Nucleus accumbens (tissue), 56 donors: ENCODE measurements around the gene MGME1.
"Not testable (repeated sequence)": the region's sequence is repeated elsewhere in the genome, so short reads cannot be mapped to it uniquely, and the experiment has no call there.

Experiments used
- DNase-seq, 56 donors: peaks; one replicate each; lab custom pipeline; 2025; lab: John Stamatoyannopoulos, UW

Gene MGME1

DNA sequence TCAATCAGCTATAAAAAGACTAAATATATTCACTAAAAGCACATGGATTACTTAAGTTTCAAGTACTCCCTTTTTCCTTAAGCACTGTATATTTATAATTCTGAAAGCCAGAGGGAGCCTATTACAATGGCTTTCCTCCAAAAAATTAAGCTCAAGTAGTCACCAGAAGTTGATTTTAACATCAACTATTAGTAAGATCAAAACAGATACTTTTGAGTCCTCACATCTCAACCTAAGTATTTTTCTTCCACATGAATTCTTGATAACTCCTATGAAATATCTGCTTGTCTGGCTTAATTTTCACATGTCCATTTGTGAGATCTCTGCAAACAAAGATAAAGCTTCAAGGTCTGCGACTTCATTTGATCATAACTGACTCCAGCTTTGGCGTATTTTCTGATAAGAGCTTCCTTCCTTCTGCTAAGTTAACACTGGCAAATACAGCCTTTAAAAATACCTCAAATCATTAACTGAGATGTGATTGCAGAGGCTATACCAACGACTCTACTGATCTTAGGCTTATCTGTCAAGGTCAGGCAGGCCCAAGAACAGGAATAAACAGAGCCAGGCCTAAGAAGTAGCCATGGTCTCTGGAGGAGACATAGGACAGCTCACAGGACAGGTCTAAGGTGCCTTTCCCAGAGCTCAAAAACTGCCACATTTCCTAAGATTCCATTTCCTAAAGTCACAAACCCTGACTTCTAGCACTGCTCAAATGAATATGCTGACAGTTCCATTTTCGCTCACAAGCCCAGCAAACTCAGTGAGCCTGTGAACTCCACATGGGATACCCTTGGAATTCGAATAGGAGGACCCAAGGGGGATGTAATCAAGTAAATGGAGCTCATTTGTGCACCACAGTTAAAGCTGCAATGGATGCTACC is 10.2 kb upstream of the MGME1 start:
- DNase-seq, result no peak

GRCh38 chr20:17959257-17959627 is 9.6 kb upstream of the MGME1 start:
- no peak for DNase-seq

DNA sequence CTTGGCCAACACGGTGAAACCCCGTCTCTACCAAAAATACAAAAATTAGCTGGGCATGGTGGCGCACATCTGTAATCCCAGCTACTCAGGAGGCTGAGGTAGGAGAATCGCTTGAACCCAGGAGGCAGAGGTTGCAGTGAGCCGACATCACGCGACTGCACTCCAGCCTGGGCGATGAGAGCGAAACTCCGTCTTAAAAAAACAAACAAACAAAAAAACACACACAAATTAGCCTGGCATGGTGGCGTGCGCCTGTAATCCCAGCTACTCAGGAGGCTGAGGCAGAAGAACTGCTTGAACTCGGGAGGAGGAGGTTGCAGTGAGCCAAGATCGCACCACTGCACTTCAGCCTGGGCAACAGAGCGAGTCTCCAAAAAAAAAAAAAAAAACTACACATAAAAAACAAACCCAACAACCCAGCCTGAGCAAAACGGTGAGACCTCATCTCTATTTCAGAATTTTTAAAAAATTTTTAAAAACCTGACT is 8.4 kb upstream of the MGME1 start:
- DNase-seq, result not testable (repeated sequence)

GRCh38 chr20:17960927-17961586 is 7.8 kb upstream of the MGME1 start:
- DNase-seq, result no peak

- DNase-seq, result no peak
Measured at GRCh38 chr20:17961587-17961940, 7.3 kb upstream of the MGME1 start.

GRCh38 chr20:17963114-17963897 is 5.5 kb upstream of the MGME1 start:
- DNase-seq, result no peak

DNA sequence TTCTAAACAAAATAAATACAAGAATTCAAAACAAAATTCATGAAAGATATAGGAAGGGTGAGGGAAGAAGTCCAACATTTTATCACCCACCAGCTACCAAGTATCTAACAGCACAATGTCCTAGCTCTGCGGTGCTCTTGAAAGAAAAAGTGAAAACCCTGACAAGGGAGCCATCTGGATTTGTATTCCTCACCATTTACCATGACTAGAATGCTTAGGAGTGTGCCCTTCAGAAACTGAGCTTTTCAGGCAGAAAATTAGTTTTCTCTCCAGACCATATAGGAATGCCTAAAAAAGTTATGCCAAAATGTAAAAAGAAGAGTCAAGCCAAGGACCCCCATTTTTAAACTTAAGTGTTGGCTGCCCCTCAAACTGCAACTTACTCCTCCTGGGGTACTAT is 4.7 kb upstream of the MGME1 start:
- DNase-seq, result no peak

- DNase-seq, result no peak
Measured at GRCh38 chr20:17964632-17965031, 4.2 kb upstream of the MGME1 start.

DNA sequence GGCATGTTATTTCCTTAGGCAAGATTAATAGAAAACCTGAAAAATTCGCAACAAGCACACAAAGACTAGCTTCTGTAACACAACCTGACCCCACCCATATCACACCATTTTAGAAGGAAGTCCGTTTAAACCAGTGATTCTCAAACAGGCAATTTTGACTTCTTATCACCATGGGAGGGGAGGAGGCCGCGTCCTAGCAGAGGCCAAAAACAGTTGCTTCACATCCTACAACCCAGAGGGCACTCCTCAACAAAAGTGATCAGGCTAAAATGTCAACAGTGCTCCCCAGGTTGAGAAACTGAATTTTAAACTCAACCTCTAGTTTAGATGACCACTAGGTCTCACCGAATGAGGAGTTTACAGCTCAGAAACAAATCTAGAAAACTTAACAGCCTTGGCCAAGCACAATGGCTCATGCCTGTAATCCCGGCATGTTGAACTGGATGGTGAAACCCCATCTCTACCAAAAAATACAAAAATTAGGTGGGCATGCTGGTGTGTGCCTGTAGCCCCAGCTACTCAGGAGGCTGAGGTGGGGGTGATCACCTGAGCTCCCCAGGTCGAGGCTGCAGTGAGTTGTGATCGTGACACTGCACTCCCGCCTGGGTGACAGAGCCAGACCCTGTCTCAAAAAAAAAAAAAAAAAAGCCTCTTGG is 3.6 kb upstream of the MGME1 start:
- DNase-seq, result no peak

DNA sequence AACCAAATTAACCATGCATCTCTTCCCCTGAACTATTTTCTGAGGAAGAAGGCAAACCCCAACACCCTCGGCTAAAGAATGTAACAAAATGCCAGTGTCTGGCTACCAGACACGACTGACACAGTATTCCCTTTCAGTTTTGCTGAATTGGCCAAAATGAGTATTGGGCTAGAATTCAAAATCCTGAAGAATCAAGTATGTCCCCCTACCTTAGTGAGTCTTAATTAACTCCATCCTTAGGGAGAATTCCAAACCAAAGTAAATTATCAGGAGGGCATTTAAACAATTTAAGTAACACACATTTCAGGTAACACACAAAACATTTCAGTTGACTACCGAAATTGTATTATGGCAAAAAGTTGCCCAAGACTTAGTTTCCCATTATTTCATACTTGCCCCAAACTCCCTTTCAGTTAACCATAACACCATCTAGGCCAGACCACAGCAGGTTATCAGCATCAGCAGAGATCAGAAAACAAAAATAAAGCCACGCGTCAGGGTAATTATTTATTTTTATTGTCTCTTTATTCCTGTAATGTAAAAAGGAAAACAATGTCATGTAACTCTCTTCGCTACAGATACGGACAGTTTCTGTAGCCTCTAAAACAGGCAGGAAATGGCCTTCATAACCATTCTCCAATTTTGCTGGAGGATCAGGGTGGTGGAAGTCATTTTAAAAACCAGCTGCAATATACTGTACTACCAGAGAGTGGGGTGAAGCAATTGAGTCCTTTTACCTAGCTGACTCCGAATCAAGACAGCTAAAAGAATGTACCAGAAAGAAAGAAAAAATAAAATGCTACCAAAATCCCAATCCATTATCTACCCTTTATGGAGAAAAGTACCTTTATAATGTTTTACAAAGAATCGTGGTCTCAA is 2.1 kb upstream of the MGME1 start:
- DNase-seq, result no peak

GRCh38 chr20:17967521-17968365 is 1.1 kb upstream of the MGME1 start:
- peak in 6 of 56 donors; percentile 47 to 69 (median 54) for DNase-seq

- peak in 17 of 56 donors; percentile 28 to 76 (median 55) for DNase-seq
Measured at GRCh38 chr20:17969278-17969883, 563 bp downstream of the MGME1 start.

DNA sequence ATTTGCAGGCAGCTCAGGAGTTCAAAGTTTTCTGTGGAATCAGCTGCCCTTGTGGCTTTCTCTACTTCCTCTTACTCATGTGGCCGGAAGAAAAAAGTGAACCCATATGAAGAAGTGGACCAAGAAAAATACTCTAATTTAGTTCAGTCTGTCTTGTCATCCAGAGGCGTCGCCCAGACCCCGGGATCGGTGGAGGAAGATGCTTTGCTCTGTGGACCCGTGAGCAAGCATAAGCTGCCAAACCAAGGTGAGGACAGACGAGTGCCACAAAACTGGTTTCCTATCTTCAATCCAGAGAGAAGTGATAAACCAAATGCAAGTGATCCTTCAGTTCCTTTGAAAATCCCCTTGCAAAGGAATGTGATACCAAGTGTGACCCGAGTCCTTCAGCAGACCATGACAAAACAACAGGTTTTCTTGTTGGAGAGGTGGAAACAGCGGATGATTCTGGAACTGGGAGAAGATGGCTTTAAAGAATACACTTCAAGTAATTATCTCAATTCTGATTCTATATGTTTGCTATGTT is 1.1 kb downstream of the MGME1 start:
- DNase-seq, result peak in 11 of 56 donors; percentile 5 to 47 (median 14)

DNA sequence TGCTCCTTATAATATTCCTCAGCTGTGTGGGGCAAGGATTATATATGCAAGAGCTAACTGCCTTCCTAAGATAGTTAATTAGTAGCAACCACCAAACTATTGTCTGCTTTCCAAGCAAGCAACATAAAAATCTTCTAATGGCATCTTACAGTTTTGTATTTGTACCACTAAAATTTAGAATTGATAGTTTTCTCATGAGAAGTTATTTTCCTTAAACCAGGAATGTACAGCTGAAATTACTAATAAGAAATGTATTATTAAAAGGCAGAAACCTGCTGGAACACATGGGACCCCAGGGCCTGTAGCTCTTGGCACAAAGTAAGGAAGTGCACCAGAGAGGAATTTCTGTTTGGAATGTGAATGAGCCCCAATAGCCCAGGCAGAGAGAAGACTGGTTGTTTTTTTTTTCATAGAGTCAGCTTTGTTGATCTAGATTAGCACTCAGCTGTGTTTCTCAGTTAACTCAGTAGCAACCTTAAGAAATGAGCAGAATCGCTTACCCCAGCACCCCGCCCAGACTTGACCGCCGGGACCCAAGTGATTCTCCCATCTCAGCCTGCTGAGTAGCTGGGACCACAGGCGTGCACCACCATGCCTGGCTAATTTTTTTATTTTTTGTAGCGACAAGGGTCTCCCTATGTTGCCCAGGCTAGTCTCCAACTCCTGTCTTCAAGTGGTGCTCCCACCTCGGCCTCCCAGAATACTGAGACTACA is 2.6 kb downstream of the MGME1 start:
- peak in 2 of 56 donors; percentile 13 to 33 for DNase-seq

GRCh38 chr20:17972121-17972520 is 3.3 kb downstream of the MGME1 start:
- no peak for DNase-seq

DNA sequence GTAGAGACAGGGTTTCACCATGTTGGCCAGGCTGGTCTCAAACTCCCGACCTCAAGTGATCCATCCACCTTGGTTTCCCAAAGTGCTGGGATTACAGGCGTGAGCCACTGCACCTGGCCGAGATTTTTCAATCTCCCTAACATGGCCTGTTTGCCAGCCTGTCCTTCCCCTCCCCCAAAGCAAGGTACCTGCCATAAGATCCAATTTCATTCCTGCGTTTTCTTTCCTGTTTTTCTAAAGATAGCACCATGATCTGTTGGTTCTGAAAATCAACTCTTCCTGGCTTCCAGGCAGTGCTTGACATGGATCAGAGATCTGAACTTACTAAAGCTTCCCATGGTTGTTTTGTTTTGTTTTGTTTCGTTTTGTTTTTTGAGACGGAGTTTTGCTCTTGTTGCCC is 7.5 kb downstream of the MGME1 start:
- DNase-seq, result no peak

GRCh38 chr20:17985388-17986018 is 16.7 kb downstream of the MGME1 start:
- no peak for DNase-seq
